ENCODE data around the gene ARAP2. TPM values are rescaled to one million over a fixed set of nuclear protein-coding genes. Genes with fewer than 3 reads are reported as not detected.
A peak's percentile ranks its signal among the peaks of the same experiment; 100 is the strongest.

The ARAP2 gene, protein sequence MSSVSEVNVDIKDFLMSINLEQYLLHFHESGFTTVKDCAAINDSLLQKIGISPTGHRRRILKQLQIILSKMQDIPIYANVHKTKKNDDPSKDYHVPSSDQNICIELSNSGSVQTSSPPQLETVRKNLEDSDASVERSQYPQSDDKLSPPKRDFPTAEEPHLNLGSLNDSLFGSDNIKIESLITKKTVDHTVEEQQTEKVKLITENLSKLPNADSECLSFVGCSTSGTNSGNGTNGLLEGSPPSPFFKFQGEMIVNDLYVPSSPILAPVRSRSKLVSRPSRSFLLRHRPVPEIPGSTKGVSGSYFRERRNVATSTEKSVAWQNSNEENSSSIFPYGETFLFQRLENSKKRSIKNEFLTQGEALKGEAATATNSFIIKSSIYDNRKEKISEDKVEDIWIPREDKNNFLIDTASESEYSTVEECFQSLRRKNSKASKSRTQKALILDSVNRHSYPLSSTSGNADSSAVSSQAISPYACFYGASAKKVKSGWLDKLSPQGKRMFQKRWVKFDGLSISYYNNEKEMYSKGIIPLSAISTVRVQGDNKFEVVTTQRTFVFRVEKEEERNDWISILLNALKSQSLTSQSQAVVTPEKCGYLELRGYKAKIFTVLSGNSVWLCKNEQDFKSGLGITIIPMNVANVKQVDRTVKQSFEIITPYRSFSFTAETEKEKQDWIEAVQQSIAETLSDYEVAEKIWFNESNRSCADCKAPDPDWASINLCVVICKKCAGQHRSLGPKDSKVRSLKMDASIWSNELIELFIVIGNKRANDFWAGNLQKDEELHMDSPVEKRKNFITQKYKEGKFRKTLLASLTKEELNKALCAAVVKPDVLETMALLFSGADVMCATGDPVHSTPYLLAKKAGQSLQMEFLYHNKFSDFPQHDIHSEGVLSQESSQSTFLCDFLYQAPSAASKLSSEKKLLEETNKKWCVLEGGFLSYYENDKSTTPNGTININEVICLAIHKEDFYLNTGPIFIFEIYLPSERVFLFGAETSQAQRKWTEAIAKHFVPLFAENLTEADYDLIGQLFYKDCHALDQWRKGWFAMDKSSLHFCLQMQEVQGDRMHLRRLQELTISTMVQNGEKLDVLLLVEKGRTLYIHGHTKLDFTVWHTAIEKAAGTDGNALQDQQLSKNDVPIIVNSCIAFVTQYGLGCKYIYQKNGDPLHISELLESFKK (N-terminal part only)
- 55.7 and 59.1 TPM in 2 replicates for total RNA-seq

DNA sequence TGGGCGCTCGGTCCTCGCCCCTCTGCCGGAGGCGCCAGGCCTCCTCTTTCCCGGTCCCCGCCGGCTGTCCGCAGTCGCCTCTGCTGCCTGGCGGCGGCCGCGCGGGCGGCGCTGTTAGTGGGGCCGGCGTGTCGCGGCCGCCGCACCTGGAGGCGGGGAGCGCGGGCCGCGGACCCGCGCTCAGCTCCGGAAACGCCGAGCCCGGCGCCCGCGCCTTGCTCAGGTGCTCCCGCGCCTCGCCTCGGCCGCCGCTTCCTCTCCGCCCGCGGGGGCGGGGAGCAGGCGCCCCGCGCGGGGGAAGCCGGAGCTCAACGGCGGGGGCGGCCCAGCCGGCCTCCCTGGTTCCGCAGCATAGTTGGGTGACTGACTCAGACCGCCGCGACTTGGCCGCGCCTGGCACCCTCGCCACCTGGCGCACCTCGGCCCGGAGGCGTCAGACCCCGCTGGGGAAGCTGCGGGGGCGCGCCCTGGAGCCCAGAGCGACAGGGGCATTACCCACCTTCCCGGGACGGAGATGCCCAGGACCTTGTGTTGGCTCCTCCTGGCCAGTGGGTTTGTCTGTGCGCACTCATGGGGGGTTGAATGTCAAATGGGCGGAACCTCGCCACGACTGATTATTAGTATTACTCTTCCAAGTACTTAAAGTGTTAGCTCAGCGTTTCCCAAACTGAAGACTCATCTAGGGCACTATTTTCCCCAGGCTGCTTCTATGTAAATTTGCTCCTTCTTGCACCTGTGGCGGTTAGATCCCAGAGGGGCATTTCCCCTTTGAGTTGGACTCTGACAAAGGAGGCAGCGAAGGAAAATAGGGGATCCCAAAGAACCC is at the start of gene ARAP2:
Gene ARAP2, minus strand, starts transcription at position 258 of the 826 bp plus-strand sequence. CDS start 15,028 bp downstream, outside the sequence.
- peak; percentile 83 for ATAC-seq (ENCODE audit: low read depth)
- ChIA-PET CTCF (interaction anchor here (0.9 to 3.6 kb wide), 10 partner anchors 10 to 155 kb away, joined by 3 to 32 read pairs (median 8); no protein-coding TSS in a partner anchor), POLR2A (interaction anchor here (0.5 to 5.2 kb wide), 25 partner anchors 8 to 1647 kb away, joined by 3 to 60 read pairs (median 4); no protein-coding TSS in a partner anchor)
- Mint-ChIP-seq H3K36me3 (ENCODE audit: low read depth) (peaks cover 5% of the 10 kb centered on the region), H3K27me3 (no peaks in the 10 kb centered on the region), H3K4me3 (peak within 1 kb of the TSS; percentile 90), H3K4me1 (peaks cover 52% of the 10 kb centered on the region), H3K9me3 (no peaks in the 10 kb centered on the region), H3K27ac (peak within 1 kb of the TSS; percentile 91)
- intact Hi-C loops (cut with micrococcal nuclease) = loop anchor here (1.0 to 5.0 kb wide), 5 partner anchors 11 to 1648 kb away; partner anchors contain the start of gene TBC1D1
- TF ChIP-seq, protein P1, sequence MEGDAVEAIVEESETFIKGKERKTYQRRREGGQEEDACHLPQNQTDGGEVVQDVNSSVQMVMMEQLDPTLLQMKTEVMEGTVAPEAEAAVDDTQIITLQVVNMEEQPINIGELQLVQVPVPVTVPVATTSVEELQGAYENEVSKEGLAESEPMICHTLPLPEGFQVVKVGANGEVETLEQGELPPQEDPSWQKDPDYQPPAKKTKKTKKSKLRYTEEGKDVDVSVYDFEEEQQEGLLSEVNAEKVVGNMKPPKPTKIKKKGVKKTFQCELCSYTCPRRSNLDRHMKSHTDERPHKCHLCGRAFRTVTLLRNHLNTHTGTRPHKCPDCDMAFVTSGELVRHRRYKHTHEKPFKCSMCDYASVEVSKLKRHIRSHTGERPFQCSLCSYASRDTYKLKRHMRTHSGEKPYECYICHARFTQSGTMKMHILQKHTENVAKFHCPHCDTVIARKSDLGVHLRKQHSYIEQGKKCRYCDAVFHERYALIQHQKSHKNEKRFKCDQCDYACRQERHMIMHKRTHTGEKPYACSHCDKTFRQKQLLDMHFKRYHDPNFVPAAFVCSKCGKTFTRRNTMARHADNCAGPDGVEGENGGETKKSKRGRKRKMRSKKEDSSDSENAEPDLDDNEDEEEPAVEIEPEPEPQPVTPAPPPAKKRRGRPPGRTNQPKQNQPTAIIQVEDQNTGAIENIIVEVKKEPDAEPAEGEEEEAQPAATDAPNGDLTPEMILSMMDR (IDR thresholded peaks at IDR 0.05) = no peak
- DNase-seq = peak; percentile 78

DNA sequence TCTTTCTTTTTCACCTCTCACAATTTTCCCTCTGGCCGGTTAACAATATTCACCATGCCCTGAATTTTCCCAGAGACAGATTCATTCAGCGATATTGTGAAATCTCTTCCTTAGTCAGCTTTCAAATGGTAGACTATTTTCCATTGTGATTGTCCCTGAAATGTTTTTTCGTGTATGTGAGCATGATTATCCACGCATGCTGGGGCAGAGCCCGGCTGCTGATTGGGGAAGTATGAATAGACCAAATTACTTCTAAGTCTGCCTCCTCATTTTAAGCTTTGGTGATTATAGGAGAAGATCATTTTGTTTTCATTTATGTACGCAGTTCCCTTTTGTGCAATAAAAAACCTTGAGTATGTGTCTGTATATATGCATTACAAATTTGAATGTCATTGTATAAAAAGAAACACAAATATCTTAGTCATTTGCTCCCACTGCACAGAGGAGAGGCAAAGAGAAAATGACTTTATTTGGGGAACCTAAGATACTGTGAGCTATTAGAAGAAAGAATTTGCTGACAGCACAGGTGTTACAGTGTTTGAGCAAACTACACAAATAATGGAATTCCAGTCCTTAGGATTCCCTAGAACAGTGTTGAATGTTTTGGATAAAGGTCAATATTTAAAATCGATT is 48.4 kb upstream of the ARAP2 start:
- ChIA-PET POLR2A (no interaction called here), CTCF (no interaction called here)
- peaks cover 17% of the 10 kb centered on the region for H3K4me1 Mint-ChIP-seq
- ATAC-seq (ENCODE audit: low read depth) (no peak), DNase-seq (no peak)
- no peak overlapping the region for H3K27ac Mint-ChIP-seq
- H3K4me3 Mint-ChIP-seq = no peak overlapping the region
- intact Hi-C loops (cut with micrococcal nuclease) = no loop called here
- H3K27me3 Mint-ChIP-seq = no peaks in the 10 kb centered on the region
- H3K36me3 Mint-ChIP-seq (ENCODE audit: low read depth) = no peaks in the 10 kb centered on the region
- no peaks in the 10 kb centered on the region for H3K9me3 Mint-ChIP-seq
- TF ChIP-seq, protein P1 (IDR thresholded peaks at IDR 0.05) = no peak

DNA sequence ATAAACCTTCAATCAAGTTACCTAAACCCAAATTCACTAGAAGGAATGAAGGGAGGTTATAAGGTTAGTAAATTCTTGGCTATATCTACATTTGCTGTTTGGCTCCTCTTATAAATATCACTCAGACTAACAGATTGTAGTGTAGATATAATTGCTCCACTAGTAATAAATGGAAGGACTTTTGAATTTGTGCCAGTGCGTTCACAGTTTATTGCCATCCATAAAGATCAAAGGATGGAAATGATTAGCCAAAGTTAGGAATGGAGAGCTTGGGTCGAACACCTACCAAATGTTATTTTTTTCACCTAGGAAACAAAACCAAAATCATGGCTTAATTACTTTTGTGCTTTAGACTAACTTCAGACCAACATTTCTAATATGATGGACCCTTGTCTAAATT is 46.3 kb upstream of the ARAP2 start:
- Mint-ChIP-seq H3K27ac (no peak overlapping the region), H3K4me3 (no peak overlapping the region), H3K4me1 (peaks cover 26% of the 10 kb centered on the region), H3K9me3 (no peaks in the 10 kb centered on the region), H3K27me3 (no peaks in the 10 kb centered on the region), H3K36me3 (ENCODE audit: low read depth) (no peaks in the 10 kb centered on the region)
- intact Hi-C loops (cut with micrococcal nuclease) = no loop called here
- ATAC-seq (ENCODE audit: low read depth) = no peak
- ChIA-PET CTCF (no interaction called here), POLR2A (interaction anchor here (0.6 to 0.9 kb wide), 2 partner anchors 43 to 48 kb away, joined by 3 to 6 read pairs; no protein-coding TSS in a partner anchor)
- DNase-seq = no peak
- TF ChIP-seq, protein P1 (IDR thresholded peaks at IDR 0.05) = no peak

DNA sequence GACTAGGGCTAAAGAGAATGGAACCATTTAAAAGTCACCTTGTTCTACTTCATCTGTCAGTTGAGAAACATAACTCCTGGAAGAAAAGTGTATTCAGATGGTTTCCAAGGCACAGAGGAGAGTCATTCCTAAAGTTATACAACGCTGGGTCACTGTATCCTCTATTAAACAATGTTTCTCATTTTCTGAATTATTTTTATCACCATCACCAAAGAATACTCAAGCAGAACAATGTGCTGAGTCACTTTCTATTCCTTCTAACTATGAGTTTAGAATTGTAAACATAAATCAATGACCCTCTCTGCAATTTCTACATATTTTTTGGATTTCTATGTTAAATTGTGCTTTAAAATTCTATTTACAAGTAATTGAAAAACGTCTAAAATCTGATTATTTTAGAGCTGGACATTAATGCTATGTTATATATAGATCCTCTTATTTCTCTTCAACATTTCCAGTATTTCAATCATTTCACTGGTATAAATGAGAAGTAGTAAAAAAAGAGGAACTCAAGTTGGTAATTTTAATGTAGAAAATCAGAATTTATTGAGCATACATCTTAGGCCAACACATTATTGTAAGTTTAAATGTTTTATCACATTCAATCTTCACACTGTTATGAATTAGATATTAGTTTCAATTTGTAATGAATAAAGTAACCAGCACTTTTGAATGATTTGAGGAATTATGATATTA is 44.6 kb upstream of the ARAP2 start:
- peaks cover 27% of the 10 kb centered on the region for H3K4me1 Mint-ChIP-seq
- H3K27me3 Mint-ChIP-seq = no peaks in the 10 kb centered on the region

More for the DNA sequence above, 44.6 kb upstream of the ARAP2 start:
- TF ChIP-seq, protein P1 (IDR thresholded peaks at IDR 0.05) = no peak
- POLR2A ChIA-PET = interaction anchor here (1.1 kb wide), 1 partner anchor 44 kb away, joined by 4 read pairs; no protein-coding TSS in a partner anchor
- CTCF ChIA-PET = no interaction called here
- Mint-ChIP-seq H3K4me3 (no peak overlapping the region), H3K27ac (peak overlapping the region; percentile 20), H3K36me3 (ENCODE audit: low read depth) (no peaks in the 10 kb centered on the region), H3K9me3 (no peaks in the 10 kb centered on the region)
- intact Hi-C loops (cut with micrococcal nuclease) = no loop called here
- no peak for DNase-seq
- no peak for ATAC-seq (ENCODE audit: low read depth)
